ENCODE data around the gene TCERG1L.

Gene TCERG1L

DNA sequence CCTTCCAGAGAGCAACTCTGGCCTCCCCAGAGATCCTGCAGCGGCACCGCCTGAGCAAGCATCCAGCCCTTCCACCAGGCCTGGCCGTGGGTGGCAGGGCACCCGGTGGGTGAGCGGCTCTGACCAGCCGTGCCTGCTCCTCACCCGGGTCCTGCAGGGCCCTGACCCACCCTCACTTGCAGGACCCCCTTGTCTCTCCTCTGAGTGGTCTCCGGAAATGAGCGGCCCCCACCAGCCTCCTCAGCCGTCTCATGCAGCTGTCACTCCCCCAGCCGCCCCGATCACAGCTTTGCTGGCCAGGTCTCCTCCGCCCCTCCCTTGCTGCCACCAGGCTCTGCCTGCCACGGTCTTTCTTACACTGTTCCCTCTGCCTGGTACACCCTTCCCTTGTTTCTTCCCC lies 218.2 kb downstream of the TCERG1L start:
- Mint-ChIP-seq H3K27ac (no peak overlapping the region), H3K27me3 (no peaks in the 10 kb centered on the region), H3K36me3 (ENCODE audit: low read depth) (no peaks in the 10 kb centered on the region), H3K4me3 (no peak overlapping the region), H3K4me1 (ENCODE audit: low read depth) (no peaks in the 10 kb centered on the region), H3K9me3 (no peaks in the 10 kb centered on the region)
- no peak for DNase-seq

DNA sequence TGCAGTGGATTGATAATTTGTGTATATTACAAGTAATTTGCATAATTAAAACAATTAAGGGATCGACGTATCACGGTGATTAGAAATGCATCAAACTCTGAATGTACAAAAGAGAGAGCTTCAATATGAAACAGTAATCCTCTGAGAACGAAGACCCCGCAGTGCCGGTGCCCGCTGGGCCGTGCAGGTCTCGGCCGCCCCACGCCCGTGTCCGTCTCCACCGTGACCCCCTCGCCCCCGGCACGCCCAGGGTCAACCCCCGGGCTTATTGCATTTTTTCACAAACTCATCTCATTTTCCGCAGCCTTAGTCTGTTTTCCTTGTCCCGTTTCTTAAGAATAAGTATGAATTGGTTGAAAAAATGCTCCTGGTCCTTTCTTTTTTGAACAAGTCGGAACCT lies 218.6 kb downstream of the TCERG1L start:
- Mint-ChIP-seq H3K4me1 (ENCODE audit: low read depth) (no peaks in the 10 kb centered on the region), H3K4me3 (no peak overlapping the region), H3K27ac (no peak overlapping the region), H3K27me3 (no peaks in the 10 kb centered on the region), H3K9me3 (no peaks in the 10 kb centered on the region), H3K36me3 (ENCODE audit: low read depth) (no peaks in the 10 kb centered on the region)
- no peak for DNase-seq

DNA sequence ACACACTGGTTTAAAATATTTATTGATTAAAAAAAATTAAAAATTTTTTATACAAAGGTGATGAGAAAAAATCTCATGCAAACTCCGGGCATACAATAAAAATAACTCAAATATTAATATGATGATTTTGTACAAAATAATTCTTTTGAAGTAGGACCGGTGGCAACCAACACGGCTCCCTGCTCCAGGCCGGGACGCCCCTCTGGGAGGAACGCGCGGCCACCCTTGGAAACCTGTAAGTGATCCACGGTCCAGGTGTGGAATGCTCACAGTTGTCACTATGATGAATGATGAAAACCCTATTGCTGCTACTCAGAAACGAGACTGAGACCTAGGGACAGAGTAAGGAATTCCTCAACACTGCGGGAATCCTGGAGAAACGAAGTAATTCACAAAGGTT lies 219.1 kb downstream of the TCERG1L start:
- Mint-ChIP-seq H3K4me3 (no peak overlapping the region), H3K4me1 (ENCODE audit: low read depth) (no peaks in the 10 kb centered on the region), H3K27ac (no peak overlapping the region), H3K27me3 (no peaks in the 10 kb centered on the region), H3K9me3 (no peaks in the 10 kb centered on the region), H3K36me3 (ENCODE audit: low read depth) (no peaks in the 10 kb centered on the region)
- DNase-seq: no peak

DNA sequence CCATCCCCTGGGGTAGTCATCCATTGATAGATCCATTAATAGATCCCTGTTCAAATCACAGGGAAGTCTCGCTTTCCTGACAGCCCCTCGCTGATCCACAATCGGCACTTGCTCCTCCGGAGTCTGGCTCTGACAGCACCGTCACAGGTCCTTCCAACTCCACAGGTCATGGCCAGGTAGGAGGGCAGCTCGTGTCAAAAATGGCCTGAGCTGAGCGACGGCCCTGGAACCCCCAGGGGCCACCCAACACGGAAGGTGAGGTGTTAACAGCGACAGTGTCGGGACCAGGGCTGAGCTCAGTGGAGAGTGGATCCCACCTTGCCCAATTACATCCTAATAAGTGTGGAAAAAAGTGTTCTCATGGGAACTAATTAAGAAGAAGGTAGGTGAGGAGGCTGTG lies 219.8 kb downstream of the TCERG1L start:
- Mint-ChIP-seq H3K36me3 (ENCODE audit: low read depth) (no peaks in the 10 kb centered on the region), H3K4me1 (ENCODE audit: low read depth) (no peaks in the 10 kb centered on the region), H3K27ac (no peak overlapping the region), H3K27me3 (no peaks in the 10 kb centered on the region), H3K9me3 (no peaks in the 10 kb centered on the region), H3K4me3 (no peak overlapping the region)
- no peak for DNase-seq

DNA sequence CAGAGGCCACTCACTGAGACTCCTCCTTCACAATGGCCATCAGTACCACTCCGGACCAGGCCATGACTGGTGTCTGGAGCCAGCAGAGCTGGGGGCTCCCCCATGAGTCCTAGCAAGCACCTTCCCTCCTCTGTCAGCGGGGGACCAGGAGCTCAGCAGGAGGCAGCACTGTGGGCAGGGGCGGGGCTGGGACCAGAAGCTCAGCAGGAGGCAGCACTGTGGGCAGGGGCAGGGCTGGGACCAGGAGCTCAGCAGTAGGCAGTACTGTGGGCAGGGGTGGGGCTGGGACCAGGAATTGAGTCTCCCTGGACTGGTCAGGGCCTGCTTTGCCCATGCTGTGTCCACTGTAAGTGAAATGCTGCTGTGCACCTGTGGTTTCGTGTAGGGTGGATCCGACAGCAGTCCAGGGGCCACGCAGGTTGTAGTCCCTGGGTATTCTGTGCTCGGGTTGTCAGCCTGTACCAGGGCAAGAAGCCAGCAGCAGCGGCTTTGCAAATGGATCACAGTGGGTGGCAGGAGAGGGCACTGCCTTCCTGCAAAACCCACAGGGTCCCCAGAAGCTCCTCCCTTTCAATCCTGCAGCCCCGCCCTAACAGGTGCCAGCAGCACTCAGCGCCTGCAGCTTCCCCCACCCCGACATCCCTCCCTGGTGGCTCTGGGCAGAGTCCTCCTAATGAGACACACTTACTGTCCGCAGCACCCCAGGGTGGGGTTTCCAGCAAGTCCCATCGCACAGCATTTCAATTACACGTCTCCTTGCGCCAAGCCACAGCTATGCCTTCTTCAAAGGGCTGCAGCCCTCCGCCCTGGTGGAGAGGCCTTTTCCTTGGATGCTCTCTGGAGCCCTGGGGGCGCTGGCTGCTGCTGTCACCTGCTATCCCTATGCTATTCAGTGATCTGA lies 220.5 kb downstream of the TCERG1L start:
- H3K27me3 Mint-ChIP-seq: no peaks in the 10 kb centered on the region
- H3K36me3 Mint-ChIP-seq (ENCODE audit: low read depth): no peaks in the 10 kb centered on the region
- no peak overlapping the region for H3K4me3 Mint-ChIP-seq
- no peak for DNase-seq
- no peaks in the 10 kb centered on the region for H3K9me3 Mint-ChIP-seq
- no peak overlapping the region for H3K27ac Mint-ChIP-seq
- no peaks in the 10 kb centered on the region for H3K4me1 Mint-ChIP-seq (ENCODE audit: low read depth)

DNA sequence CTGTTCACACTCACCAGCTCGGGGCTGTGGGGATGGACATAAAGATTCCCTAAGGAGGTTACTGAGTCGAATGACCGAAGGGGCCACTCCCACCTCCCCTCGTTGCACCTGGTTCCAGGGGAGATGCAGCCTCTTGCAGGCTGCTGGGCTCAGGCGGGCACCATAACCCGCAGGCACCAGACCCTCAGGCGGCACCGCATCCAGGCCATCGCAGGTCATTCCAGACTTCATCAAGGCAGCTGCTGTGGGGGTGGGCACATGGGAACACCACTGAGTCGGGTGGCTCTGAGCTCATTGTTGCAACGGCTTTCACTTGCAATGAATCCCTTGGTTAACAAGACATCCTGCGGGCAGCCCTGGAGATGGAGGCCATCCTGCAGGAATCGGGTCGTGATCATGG lies 221.7 kb downstream of the TCERG1L start:
- Mint-ChIP-seq H3K36me3 (ENCODE audit: low read depth) (no peaks in the 10 kb centered on the region), H3K27ac (no peak overlapping the region), H3K4me1 (ENCODE audit: low read depth) (peaks cover 2% of the 10 kb centered on the region), H3K4me3 (no peak overlapping the region), H3K9me3 (no peaks in the 10 kb centered on the region), H3K27me3 (peaks cover 5% of the 10 kb centered on the region)
- DNase-seq: no peak

DNA sequence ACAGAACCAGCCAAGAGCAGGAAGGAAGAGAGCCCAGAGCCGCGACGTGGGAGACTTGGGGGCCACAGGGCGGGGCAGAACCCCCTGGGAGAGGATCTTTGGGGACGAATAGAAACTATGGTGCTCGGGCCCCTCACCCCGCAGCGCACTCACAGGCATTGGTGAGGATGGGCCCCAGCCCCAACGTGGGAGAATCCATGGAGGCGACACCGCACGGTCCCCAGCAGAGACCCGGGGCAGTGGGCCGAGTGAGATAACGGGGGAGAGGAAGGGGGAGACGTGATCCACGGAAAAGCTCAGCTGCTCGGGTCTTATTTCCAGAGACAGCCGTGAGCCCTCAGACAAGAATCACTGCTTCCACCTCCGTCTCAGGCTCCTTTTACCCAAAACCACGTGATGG lies 222.4 kb downstream of the TCERG1L start:
- H3K4me3 Mint-ChIP-seq: no peak overlapping the region
- H3K27ac Mint-ChIP-seq: no peak overlapping the region
- H3K27me3 Mint-ChIP-seq: peaks cover 5% of the 10 kb centered on the region
- no peaks in the 10 kb centered on the region for H3K36me3 Mint-ChIP-seq (ENCODE audit: low read depth)
- DNase-seq: no peak
- peaks cover 2% of the 10 kb centered on the region for H3K4me1 Mint-ChIP-seq (ENCODE audit: low read depth)
- H3K9me3 Mint-ChIP-seq: no peaks in the 10 kb centered on the region

DNA sequence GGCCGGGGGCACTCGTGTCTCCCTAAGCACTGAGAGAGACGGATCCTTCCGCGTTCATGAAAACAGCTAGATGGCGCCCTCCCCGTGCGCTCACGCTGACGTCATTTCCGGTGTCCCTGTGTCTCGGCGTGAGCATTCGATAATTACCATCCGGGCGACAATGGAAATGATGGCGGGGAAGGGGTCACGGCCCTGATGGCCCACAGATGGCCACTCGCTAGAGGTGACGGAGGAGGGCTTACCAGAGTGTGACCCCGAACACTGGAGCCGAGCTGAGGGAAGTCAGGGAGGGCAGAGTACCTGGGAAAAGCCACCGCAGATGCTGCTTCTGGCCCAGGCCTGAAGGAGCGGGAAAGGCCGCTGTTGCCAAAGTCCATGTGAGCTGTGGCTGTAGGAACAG lies 222.9 kb downstream of the TCERG1L start:
- peaks cover 5% of the 10 kb centered on the region for H3K27me3 Mint-ChIP-seq
- H3K9me3 Mint-ChIP-seq: no peaks in the 10 kb centered on the region
- peaks cover 3% of the 10 kb centered on the region for H3K4me1 Mint-ChIP-seq (ENCODE audit: low read depth)
- H3K36me3 Mint-ChIP-seq (ENCODE audit: low read depth): no peaks in the 10 kb centered on the region
- no peak overlapping the region for H3K27ac Mint-ChIP-seq
- H3K4me3 Mint-ChIP-seq: no peak overlapping the region
- DNase-seq: no peak

DNA sequence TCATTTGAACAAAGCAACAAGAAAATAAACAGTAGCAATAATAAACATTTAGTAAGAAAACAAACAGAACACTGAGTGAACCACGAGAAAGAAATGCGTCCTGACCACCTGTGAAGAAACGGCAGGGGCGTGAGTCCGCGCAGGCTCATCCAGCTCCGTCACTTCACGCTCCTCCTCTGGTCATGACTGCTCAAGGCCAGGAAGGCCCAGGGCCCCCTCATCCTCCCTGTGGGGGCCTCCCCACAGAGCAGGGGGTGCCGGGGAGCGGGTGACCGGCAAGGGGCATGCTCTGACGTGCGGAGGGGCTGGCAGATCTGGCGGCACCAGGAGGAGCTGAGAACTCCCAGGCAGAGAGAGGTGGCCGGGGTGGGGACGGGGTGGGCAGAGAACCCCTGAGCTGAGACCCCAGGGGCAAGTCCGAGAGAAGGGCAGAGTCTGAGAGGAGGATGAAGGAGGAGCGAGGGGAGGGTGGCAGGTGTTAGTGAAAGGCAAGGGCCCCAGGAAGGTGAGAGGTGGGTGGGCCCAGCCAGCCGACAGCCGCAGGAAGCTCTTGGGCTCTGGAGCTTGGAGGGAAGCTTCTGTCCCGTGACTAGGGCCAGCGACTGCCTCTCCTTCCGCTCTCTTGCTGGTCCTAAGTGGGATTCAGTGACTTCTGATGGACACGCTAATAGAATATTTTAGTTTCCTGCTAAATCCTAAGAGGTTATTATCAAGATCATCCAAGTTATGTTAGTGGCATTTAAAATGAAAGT lies 223.9 kb downstream of the TCERG1L start:
- Mint-ChIP-seq H3K4me3 (no peak overlapping the region), H3K27me3 (peaks cover 5% of the 10 kb centered on the region), H3K9me3 (no peaks in the 10 kb centered on the region), H3K4me1 (ENCODE audit: low read depth) (peaks cover 10% of the 10 kb centered on the region), H3K27ac (no peak overlapping the region), H3K36me3 (ENCODE audit: low read depth) (no peaks in the 10 kb centered on the region)
- DNase-seq: no peak

DNA sequence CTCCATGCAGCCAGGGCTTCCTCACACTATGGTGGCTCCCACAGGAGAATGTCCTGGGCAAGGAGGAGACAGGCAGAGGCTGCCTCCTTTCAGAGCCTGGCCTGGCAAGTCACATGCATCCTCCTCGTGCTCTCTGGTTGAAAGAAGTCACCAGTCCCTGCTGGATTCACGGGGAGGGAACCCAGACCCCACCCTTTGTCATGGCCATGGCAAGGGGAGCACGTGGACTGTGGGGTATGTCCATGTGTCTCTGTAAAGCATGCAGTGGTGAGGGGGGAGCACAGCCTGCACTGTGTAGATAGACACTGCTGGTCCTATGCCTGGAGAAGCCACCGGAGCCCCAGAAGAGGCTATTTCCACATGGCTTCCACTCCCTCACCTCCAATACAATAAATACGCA lies 225.0 kb downstream of the TCERG1L start:
- H3K36me3 Mint-ChIP-seq (ENCODE audit: low read depth): no peaks in the 10 kb centered on the region
- H3K27ac Mint-ChIP-seq: no peak overlapping the region
- H3K4me1 Mint-ChIP-seq (ENCODE audit: low read depth): peaks cover 12% of the 10 kb centered on the region
- no peak for DNase-seq
- no peaks in the 10 kb centered on the region for H3K9me3 Mint-ChIP-seq
- peaks cover 5% of the 10 kb centered on the region for H3K27me3 Mint-ChIP-seq
- H3K4me3 Mint-ChIP-seq: no peak overlapping the region

DNA sequence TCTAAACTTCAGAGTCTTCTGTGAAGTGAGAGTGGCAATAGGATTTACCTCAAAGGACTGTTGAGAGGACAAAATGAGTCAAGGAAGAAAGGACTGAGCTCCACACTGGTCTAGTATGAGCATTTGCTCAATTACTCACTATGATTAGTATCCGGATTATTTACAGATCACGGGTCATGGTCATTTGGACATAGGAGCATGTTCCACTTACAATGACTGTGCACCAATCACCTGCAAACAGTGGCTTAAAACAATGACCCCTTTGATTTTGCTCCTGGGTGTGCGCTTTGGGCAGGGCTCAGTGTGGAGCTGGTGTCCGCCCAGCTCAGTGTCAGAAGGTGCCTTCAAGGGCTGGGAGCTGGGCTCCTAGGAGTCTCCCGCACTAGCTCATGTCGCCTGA lies 225.4 kb downstream of the TCERG1L start:
- DNase-seq: no peak
- Mint-ChIP-seq H3K4me1 (ENCODE audit: low read depth) (peaks cover 16% of the 10 kb centered on the region), H3K36me3 (ENCODE audit: low read depth) (no peaks in the 10 kb centered on the region), H3K4me3 (no peak overlapping the region), H3K27ac (no peak overlapping the region), H3K27me3 (peaks cover 5% of the 10 kb centered on the region), H3K9me3 (no peaks in the 10 kb centered on the region)

DNA sequence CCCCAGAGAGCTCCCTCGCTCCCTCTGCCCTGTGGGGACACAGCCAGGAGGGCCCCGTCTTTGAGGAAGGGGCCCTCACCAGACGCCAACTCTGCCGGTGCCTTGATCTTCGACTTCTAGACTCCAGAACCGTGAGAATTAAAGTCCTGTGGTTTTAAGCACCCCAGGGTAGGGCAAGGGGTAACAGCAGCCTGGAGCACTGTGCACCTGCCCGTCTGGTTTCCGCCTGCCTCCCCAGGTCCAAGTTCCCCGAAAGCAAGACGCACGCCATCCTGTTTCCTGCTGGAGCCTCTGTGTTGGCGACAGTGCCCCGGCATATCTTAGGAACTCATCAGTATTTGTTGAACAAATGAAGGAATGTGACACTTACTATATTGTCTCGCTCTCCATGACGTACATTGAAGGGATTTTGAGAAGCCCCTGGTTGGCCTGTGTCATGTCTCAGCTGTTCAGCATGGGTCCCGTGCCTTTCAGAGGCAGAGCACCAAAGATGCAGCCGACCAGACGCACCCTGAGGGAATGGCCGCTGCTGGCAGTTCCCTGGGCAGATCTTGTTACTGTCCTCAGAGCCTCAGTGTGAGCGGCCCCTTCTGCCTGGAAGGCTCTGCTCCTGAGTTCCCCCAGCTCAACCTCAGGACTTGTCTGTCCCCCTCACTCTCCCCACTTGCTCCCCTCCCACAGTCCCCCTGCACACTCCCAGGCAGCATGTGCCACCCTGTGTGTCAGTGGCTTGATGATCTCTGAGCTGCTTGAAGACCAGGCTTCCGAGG lies 226.2 kb downstream of the TCERG1L start:
- no peak overlapping the region for H3K27ac Mint-ChIP-seq
- peaks cover 18% of the 10 kb centered on the region for H3K4me1 Mint-ChIP-seq (ENCODE audit: low read depth)
- DNase-seq: no peak
- H3K4me3 Mint-ChIP-seq: no peak overlapping the region
- no peaks in the 10 kb centered on the region for H3K9me3 Mint-ChIP-seq
- peaks cover 5% of the 10 kb centered on the region for H3K27me3 Mint-ChIP-seq
- H3K36me3 Mint-ChIP-seq (ENCODE audit: low read depth): no peaks in the 10 kb centered on the region

DNA sequence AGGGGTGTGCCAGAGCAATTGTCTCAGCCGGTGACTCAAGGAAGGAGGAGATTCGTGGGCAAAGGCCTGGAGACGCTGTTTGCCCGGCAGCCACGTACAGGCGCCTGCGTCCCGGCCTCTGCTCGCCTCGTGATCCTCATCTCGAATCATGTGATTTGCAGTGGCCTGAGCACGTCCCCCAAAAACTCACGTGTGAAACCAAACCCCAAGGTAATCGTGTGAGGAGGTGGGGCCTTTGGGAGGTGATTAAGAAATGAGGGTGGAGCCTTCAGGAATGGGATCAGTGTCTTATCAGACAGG lies 226.8 kb downstream of the TCERG1L start:
- Mint-ChIP-seq H3K27ac (no peak overlapping the region), H3K4me1 (ENCODE audit: low read depth) (peaks cover 18% of the 10 kb centered on the region), H3K36me3 (ENCODE audit: low read depth) (no peaks in the 10 kb centered on the region), H3K4me3 (no peak overlapping the region), H3K27me3 (peaks cover 5% of the 10 kb centered on the region), H3K9me3 (no peaks in the 10 kb centered on the region)
- DNase-seq: no peak

DNA sequence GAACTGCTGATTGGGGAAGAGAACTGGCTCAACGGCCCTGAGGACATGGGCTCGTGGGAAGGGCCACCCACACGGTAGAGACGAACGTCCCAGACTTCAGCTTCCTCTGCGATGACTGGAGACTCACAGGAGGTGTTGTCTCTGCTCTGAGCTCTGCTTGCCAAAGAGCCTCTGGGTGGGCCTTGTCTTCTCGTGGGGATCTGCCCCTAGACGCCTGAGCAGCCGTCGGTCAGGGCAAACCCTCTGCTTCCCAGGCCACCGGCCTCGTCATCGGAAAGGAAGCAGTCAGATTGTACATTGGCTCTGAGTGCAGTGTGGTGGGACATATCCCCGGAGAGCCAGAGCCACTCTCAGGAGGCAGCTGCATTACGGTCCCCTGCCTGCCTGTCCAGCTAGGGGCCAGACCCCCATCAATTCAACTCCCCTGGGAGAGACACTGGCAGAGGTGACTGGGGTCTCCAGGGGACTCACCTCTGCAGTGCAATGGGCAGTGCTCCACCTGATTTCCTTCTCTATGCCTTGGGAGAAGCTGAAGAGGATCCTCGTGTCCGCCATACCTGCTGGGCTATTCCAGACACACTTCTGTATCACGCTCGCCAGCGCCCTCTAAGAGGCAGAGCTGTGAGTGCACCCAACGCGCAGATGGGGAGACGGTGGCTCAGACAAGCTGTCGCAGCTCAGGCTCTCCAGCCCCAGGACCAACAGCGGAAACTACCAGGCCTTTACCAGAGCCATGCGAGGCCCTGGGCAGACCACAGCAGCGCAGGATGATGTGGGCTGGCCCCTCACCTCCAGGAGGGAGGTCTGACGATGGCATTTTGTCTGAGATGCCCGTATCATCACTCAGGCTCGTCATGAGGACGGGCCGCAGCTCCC lies 227.4 kb downstream of the TCERG1L start:
- no peaks in the 10 kb centered on the region for H3K9me3 Mint-ChIP-seq
- H3K27ac Mint-ChIP-seq: no peak overlapping the region
- no peaks in the 10 kb centered on the region for H3K36me3 Mint-ChIP-seq (ENCODE audit: low read depth)
- no peak for DNase-seq
- no peak overlapping the region for H3K4me3 Mint-ChIP-seq
- peaks cover 5% of the 10 kb centered on the region for H3K27me3 Mint-ChIP-seq
- peaks cover 18% of the 10 kb centered on the region for H3K4me1 Mint-ChIP-seq (ENCODE audit: low read depth)

Measured in activated T-cell treated with anti-CD3 and anti-CD28 coated beads, Interleukin-2, amount 50 U/mL, for 24 hours (primary cell).